Right atrium auricular region (tissue), 2 donors: ENCODE data around the gene RDH12. TPM values are rescaled to one million over a fixed set of nuclear protein-coding genes. Genes with fewer than 3 reads are reported as not detected.
"Not testable (repeated sequence)": the region's sequence is repeated elsewhere in the genome, so short reads cannot be mapped to it uniquely, and the experiment has no call there.

Source experiments
- DNase-seq: peaks from one replicate; pipeline ENCODE4 v3.0.0-alpha.2; 2019; ENCODE audit warnings: low spot score
- H3K27ac ChIP-seq, 2 donors: fragments of 200-600 bp; sonication (generic); 1 replicate in 1 of 2; 2 replicates in 1 of 2; pipeline ENCODE4 v1.5.1; 2016 to 2019
- H3K27me3 ChIP-seq, 2 donors: fragments of 200-600 bp; sonication (generic); one replicate each; pipeline versions ENCODE4 v1.5.1 to v1.6.0; 2017 to 2019
- H3K36me3 ChIP-seq: fragments of 200-600 bp; sonication (generic); one replicate; pipeline ENCODE4 v1.5.1; 2016
- H3K4me1 ChIP-seq, 2 donors: fragments of 200-600 bp; sonication (generic); one replicate each; pipeline versions ENCODE4 v1.5.1 to v1.6.0; 2017 to 2019
- H3K4me3 ChIP-seq, 2 donors: fragments of 200-600 bp; sonication (generic); 1 replicate in 1 of 2; 2 replicates in 1 of 2; pipeline ENCODE4 v1.5.1; 2017 to 2019; ENCODE audit warnings: mild to moderate bottlenecking in 1 of 2, moderate library complexity in 1 of 2
- H3K9me3 ChIP-seq, 2 donors: fragments of 200-600 bp; sonication (generic); one replicate each; pipeline ENCODE4 v1.5.1; 2019
- total RNA-seq, 2 donors: library from RNA; depleted of rRNA; stranded (reverse); fragments of >200 nt; gene quantifications; one replicate each; pipeline ENCODE4 v1.1.0, GENCODE V29; 2016
- TF ChIP-seq, protein P1 (sequence below), 2 donors: fragments of 200-600 bp; sonication (generic); IDR thresholded peaks; one replicate each; pipeline ENCODE4 v1.5.1; 2019; ENCODE audit warnings: antibody characterized with exemption in 2 of 2

Gene RDH12
- not detected for total RNA-seq

DNA sequence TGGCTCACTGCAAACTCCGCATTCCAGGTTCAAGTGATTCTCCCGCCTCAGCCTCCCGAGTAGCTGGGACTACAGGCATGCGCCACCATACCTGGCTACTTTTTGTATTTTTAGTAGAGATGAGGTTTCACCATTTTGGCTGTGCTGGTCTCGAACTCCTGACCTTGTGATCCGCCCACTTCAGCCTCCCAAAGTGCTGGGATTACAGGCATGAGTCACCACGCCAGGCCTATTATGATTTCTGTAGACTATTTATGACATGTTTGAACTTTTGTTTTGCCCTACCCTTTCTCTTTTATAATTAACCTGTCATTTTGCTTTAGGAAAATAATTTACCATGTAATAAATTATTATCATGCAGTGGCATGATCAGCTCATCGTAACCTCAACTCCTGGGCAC is at the start of gene RDH12:
RDH12 (plus strand) TSS at position 395 of the 400 bp plus-strand sequence. CDS start 20,757 bp downstream, outside the sequence.
- H3K36me3 ChIP-seq, H3K27me3 ChIP-seq, H3K4me1 ChIP-seq, DNase-seq, H3K27ac ChIP-seq, H3K9me3 ChIP-seq, H3K4me3 ChIP-seq: not testable (repeated sequence)

DNA sequence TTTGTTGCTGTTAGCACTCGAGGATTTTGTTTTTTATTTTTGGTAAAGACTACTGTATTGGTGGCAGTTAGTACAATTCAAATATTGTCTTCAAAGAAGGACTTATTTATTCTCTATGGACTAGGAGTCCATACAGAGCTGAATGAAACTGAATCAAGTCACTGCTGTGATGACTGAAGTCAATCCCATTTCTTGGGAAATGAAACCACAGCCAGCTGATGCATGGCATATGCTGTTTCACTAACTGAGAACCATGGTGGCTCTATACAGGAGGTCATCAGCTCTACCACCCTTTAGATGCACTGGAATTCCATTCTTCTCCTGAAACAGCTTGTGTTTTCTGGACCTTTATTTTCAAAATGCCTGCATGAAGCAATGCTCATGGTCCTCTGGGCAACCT is 49.5 kb upstream of the RDH12 start:
- Histone ChIP-seq H3K36me3 (peaks cover 93% of the 10 kb centered on the region), H3K4me3 (no peak overlapping the region), H3K4me1 (no peaks in the 10 kb centered on the region), H3K9me3 (no peaks in the 10 kb centered on the region), H3K27ac (no peak overlapping the region), H3K27me3 (no peaks in the 10 kb centered on the region)
- TF ChIP-seq, protein P1, sequence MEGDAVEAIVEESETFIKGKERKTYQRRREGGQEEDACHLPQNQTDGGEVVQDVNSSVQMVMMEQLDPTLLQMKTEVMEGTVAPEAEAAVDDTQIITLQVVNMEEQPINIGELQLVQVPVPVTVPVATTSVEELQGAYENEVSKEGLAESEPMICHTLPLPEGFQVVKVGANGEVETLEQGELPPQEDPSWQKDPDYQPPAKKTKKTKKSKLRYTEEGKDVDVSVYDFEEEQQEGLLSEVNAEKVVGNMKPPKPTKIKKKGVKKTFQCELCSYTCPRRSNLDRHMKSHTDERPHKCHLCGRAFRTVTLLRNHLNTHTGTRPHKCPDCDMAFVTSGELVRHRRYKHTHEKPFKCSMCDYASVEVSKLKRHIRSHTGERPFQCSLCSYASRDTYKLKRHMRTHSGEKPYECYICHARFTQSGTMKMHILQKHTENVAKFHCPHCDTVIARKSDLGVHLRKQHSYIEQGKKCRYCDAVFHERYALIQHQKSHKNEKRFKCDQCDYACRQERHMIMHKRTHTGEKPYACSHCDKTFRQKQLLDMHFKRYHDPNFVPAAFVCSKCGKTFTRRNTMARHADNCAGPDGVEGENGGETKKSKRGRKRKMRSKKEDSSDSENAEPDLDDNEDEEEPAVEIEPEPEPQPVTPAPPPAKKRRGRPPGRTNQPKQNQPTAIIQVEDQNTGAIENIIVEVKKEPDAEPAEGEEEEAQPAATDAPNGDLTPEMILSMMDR (IDR thresholded peaks at IDR 0.05) = no peak
- DNase-seq = no peak

DNA sequence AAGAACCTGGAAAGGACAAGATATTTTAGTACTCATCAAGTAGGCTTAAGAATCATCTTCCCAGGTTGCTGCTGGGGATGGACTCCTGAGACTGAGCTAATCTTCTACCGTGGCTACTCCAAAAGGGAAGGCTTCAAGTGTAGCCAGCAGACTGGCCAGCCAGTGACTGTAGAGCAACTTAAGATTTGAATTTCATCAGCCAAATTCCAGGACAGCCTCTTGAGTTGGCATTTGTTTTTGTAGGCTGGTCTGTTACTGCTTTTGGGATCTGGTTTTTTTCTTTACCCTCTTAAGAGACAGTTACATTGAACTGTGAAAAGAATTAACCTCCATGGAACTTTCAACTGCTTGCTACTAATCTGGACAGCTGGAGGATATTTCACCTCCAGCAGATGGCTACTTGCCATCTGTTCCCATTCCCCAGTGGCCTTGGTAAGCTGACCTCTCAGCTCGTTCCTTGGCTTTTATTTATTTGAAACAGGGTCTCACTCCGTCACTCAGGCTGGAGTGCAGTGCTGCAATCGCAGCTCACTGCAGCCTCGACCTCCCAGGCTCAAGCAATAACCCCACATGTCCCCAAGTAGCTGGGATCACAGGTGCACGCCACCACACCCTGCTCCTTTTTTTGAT is 47.9 kb upstream of the RDH12 start:
- H3K27ac ChIP-seq = no peak overlapping the region
- TF ChIP-seq, protein P1 (IDR thresholded peaks at IDR 0.05) = no peak
- DNase-seq = no peak
- peaks cover 89% of the 10 kb centered on the region for H3K36me3 ChIP-seq
- no peak overlapping the region for H3K4me3 ChIP-seq
- no peaks in the 10 kb centered on the region for H3K27me3 ChIP-seq
- no peaks in the 10 kb centered on the region for H3K4me1 ChIP-seq
- no peaks in the 10 kb centered on the region for H3K9me3 ChIP-seq

DNA sequence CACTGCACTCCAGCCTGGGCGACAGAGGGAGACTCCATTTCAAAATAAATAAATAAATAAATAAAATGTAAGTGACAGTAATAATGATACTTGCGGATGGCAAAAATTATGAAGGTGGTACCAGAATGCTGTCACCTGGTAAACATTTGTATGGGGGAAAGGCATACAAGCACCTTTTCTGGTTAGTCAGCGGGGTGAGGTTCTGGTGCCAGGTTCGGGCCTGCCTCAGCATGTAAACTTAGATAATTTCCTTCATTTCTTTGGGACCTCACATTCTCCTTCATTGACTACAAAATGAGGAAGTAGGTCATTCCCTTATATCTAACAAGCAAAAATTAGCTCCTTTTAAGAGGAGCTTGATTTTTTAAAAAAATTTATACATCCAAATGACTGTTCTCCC is 38.1 kb upstream of the RDH12 start:
- Histone ChIP-seq H3K9me3 (no peaks in the 10 kb centered on the region), H3K27ac (no peak overlapping the region), H3K27me3 (no peaks in the 10 kb centered on the region), H3K4me1 (peaks cover 0 to 6% of the 10 kb centered on the region in 2 donors), H3K4me3 (no peak overlapping the region), H3K36me3 (peaks cover 11% of the 10 kb centered on the region)
- TF ChIP-seq, protein P1 (IDR thresholded peaks at IDR 0.05) = no peak
- no peak for DNase-seq

DNA sequence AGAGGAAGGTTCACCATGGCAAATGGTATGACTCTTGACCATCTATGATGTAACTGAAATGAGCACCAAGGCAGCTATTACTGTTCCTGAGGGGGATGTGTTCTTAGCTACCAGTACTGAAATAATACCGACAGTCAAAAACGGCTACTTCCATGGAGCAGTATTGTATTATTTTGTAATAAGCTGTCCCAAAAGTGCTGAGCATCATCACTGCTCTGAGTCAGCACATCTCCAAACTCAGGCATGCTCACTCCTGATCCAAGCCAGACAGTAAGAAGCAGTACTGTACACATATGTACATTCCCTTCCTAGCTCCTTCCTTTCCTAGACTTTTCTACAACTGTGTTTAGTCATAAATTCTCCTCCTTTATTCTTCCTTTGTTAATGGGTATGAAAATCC is 35.8 kb upstream of the RDH12 start:
- no peaks in the 10 kb centered on the region for H3K27me3 ChIP-seq
- H3K9me3 ChIP-seq = no peaks in the 10 kb centered on the region
- TF ChIP-seq, protein P1 (IDR thresholded peaks at IDR 0.05) = no peak
- no peaks in the 10 kb centered on the region for H3K36me3 ChIP-seq
- DNase-seq = no peak
- H3K4me3 ChIP-seq = no peak overlapping the region
- H3K4me1 ChIP-seq = peaks cover 0 to 6% of the 10 kb centered on the region in 2 donors
- no peak overlapping the region for H3K27ac ChIP-seq

DNA sequence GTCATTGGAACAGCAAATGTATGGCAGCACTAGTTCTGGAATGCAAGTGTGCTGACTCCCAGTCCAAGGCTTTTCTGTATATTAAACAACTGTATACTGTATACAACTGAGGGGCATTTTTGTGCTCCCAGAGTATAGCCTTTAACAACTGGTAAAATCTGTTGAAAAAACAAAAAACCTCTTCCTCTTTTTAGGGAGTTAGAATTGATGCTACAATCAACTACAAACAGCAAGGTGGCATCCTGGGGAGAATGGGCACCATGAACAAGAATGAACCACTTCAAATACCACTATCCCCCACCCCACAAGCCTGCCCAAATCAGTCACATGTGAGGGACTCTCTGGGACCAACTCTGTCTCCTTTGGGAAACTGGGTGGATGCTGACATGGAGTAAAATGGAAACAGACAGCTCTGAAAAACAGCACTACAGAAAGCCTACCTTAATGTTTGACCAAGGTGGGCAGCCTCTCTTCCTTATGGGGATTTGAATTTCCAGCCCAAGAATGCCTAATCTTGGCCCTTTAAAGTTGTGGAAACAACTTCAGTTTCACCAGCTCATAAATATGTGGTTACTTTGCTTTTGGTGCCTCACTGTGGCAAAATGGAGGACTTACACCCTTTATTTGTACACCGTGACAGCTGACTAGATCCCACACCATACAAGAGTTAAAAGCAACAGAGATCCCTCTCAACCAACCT is 34.8 kb upstream of the RDH12 start:
- H3K4me3 ChIP-seq = no peak overlapping the region
- TF ChIP-seq, protein P1 (IDR thresholded peaks at IDR 0.05) = peak in 1 of 2 donors; percentile 65
- DNase-seq = no peak

More for the DNA sequence above, 34.8 kb upstream of the RDH12 start:
- H3K27me3 ChIP-seq = no peaks in the 10 kb centered on the region
- H3K27ac ChIP-seq = no peak overlapping the region
- no peaks in the 10 kb centered on the region for H3K9me3 ChIP-seq
- no peaks in the 10 kb centered on the region for H3K36me3 ChIP-seq
- H3K4me1 ChIP-seq = peaks cover 0 to 9% of the 10 kb centered on the region in 2 donors
